ENCODE data around the gene LMF2.

The LMF2 gene

DNA sequence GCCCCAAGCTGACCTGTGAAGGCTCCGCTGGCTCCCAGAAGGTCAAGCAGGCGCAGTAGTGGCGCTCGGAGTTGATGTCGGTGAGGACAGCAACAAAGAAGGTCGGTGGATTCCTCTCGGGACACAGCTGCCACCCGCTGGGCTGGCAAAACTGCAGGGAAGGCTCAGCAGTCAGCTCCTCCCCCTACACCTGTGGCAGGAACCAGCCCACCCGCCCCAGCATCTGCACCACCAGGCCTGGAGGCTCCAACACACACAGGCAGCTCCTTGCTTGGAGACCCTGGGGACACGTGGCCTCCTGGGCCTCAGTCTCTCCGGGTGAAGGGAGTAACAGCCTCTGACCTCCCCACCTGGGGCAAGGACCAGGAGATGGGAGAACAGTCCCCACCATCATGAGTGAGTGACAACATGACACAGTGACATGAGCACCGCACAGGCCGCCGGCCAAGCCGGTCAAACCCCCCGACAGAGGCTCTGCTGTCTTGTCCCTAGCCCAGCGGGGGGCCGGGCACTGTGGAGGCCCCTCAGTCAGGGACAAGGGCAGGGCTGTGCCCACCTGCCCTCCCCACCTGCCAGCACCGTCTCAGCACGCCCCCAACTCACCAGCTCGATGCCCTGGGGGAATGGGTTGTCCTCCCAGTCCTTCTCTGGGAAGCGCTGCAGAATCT is 39.6 kb downstream of the LMF2 start:
- in situ Hi-C loops (cut with HindIII; ENCODE audit: low sequenced_read_pairs) = no loop called here

DNA sequence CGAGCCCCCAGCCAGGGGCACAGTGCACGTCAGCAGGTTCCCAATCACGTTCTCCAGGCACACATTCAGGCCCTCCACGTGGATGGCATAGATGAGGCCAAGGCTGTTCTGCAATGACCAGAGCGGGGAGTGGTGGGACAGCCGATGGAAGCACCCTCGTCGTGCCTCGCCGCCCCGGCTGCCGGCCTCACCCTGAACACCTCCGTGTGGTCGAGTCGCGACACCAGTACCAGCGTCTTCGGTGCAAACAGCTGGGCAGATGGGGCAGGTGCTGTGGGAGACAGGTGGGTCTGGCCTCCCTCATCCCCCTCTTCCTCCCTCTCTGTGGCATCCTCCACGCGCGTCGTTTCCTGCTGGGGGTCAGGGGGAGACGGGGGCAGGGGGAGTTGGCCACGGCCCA is 40.2 kb downstream of the LMF2 start:
- in situ Hi-C loops (cut with HindIII; ENCODE audit: low sequenced_read_pairs) = no loop called here

DNA sequence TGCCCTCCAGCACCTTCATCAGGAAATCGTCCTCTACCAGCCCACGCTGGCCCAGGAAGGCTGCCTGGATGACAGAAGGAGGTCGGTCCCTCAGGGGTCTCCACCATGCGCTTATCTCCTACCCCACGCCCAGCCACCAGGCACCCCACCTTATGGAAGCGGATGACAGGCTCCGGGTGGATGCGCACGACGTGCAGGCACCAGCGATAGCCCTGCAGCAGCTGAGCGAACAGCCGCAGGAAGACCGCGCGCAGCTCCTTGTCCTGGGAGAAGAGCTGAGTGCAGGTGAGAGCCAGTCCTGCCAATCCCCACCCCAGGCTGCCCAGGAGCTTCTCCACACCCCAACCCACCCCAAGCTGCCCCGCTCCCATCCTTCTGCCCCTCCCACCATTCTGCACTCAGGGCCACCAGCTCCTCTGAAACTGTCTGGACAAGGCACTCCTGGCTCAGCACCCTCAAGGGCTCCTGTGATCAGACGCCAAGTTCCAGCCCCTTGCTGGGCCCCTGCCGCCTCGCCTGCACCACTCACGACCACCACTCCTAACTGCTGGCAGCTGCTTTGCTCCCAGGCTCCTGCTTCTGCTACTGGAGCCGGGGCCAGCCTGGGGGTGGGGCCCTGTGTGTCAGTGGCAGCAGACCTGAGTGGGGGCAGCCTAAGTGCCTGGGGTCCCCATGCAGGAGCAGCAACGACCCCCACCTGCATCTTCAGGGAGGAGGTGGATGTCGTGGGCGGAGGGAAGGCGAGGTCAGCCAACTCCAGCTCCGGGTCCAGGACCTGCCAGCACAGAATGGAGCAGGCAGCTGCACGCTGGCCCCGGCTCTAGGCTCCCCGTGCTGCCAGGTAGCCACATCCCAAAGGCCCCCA is 42.2 kb downstream of the LMF2 start:
- in situ Hi-C loops (cut with HindIII; ENCODE audit: low sequenced_read_pairs) = no loop called here

DNA sequence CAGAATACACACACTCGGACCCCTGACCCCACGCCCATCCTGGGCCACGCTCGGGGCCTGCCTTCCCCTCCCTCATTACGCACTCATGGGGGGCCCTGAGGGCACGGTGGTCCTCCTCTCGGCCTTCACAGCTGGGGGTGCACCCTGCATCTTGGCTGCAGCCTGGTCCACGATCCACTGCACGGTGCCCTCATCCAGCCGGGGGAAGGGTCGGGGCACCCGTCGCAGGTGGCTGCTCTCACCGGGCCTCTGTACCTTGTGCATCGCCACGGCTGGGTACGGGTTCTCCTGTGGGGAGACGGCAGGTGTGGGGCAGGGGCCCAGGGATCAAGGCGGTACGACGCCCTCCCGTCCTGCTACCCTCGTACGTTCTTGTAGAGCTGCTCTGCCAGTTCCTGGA is 43.1 kb downstream of the LMF2 start:
- in situ Hi-C loops (cut with HindIII; ENCODE audit: low sequenced_read_pairs) = no loop called here

DNA sequence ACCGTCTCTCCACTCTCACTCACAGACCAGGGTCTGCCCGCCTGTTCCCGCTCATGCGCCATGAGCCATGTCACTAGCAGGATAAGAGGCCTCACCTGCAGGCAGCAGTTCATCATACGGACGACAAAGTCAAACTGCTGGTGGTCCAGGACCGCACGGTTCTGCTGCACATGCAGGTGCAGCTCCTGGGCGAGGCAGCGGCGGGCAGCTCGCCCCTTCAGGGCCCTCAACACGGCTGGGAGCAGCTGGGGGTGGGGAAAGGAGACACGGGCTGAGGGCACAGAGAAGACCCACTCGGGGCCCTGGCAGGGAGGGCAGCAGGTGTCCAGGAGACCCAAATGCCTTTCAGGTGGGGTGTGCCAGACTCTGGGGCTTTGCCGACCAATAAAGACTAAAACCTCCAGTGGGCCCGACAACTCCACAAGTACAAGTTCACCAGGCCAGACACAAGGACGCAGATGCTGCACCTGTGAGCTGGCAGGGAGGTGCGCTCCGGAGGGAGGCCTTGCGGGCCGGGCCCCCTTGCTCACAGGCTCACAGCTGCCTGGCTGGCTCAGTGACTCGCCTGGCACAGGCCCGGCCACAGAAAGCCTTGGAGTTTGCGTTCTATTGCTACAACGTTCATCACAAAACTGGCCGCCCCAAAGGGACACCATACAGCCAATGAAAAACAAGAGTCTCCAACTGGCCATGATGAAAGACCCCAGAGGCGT is 44.2 kb downstream of the LMF2 start:
- in situ Hi-C loops (cut with HindIII; ENCODE audit: low sequenced_read_pairs) = no loop called here

DNA sequence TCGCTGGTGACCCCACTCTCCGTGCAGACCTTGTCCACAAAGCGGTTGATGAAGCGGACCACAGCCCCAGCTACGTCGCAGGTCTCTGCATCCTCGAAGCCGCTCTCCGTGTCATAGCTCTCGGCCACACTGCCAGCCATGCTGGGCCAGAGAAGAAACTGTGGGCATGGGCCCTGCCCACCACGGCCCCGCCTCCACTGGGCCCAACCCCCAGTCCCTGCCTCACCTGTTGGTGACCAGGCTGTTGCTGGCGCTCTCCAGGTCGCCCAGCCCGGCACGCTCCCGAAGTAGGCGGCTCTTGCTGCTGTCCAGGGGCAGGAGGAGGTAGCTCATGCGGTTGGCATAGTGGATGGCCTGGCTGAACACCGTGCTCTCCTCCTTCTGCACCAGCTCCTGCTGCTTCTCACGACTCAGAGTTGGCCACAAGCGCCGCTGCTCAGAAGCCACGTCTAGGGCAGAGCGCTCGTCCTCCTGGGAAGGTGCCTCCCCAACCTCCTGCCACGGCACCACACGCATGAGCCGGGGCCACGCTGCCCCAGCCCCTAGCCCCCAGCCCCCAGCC is 45.4 kb downstream of the LMF2 start:
- in situ Hi-C loops (cut with HindIII; ENCODE audit: low sequenced_read_pairs) = no loop called here

DNA sequence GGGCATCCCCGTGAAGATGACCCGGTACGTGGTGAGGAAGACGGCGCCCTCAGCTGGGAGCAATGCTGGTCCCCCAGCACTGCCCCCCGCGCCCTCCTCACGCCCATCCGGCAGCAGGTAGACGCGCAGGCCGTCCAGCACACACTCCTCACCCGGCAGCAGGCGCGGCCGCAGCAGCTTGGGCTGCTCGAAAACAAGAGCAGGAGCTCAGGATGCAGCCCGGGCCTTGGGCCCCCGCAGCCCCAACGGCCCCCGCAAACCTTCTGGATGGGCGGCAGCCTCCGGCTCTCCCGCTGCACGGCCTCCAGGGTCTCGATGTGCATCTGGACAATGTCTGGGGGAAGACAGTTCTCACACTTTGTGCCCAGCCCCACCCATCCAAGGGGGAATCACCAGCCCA is 46.0 kb downstream of the LMF2 start:
- in situ Hi-C loops (cut with HindIII; ENCODE audit: low sequenced_read_pairs) = no loop called here

DNA sequence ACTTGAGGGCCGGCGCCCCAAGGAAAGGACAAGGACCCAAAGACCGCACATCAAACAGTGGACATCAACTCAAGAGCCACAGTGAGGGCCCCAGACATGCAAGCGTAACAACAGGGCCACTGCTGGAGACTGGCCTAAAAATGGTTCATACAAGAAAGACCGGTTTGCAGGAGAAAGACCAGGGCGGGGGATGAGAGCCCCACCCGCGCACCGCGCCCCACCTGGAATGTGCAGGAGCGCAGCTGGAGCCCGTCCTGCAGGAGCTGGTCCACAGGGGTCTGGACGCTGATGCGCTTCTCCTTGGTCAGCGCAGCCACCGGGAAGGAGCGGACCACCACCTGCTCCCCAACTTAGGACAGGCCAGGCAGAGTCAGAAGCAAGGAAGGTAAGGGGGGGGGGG is 46.6 kb downstream of the LMF2 start:
- in situ Hi-C loops (cut with HindIII; ENCODE audit: low sequenced_read_pairs) = no loop called here

DNA sequence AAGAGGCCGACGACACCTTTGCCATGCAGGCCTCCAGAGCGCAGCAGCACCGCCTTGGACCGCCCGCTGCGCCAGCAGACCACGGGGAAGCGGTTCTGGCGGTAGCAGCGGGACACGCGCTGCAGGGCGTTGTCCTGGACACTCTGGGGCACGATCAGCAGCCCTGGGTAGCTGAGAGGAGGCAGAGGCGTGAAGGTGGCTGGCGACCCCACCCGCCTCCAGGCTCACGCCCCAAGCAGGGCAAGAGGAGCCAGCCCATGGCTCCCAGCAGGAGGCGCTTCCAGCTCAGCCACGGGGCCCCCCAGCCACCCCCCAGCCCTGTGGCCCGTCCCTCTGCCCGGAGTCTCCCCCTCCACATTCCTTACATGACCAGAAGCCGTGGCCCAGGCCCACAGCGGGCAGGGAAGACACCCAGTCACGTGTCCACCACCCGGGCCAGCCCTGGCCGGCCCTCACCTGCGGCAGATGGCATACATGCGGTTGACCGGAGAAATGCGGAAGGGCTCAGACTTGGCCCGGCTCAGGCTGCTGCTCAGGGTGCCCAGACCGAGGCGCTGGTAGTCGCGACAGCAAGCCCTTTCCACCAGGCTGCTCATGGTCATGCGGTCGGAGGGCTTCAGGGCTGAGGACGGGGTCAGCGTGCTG is 47.9 kb downstream of the LMF2 start:
- in situ Hi-C loops (cut with HindIII; ENCODE audit: low sequenced_read_pairs) = no loop called here

DNA sequence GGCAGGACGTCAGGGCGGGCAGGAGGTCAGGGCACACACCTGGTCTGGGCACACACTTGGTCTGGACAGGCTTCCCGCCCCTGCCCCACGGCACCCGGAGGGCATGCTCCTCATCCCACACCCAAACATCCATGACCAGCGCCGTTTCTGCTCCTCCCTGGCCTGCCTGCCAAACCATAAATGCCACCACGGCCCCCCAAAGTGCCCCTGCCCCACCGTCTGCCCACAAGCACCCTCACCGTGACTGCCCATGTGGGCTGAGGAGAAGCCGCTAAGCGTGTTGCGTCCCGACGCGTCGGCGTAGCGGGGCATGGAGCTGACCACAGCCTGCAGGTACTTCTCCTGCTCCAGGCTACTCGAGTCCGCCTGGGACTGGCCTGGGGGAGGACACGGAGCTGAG is 48.5 kb downstream of the LMF2 start:
- in situ Hi-C loops (cut with HindIII; ENCODE audit: low sequenced_read_pairs) = no loop called here

DNA sequence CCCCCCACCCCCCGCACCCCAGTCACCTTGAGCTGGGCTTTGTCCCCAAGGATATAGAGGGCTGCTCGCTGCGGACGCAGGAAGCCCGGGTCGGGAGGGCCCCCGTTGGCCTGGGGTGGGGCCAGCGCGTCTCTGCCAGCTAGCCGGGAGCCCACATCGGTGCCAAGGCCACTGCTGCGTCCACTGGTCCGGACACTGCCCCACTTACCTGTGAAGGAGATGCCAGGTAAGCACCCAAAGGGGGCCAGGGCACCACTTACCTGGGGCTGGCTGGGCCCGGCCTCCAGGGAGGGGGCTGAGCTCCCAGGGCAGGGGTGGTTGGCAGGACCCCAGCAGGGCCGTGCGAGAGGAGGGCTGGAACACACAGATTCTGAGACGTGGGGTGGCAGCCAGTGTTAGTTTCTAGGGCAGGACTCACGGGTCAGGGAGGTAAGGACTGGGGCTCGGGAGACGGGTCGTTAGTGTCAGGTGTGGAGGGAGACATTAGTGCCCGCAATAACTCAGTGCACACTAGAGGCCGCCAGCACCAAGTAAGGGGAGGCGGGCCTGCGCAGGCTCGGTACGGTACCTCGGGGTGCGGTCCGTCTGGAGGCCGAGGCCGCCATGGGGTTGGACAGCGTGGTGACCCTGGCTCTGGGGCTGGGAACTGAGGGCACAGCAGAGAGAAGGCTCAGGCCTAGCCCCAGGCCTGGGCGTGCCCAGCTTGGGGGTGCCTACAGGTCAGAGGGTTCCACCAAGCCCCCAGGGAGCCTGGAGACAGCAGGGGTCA is 50.9 kb downstream of the LMF2 start:
- in situ Hi-C loops (cut with HindIII; ENCODE audit: low sequenced_read_pairs) = no loop called here

DNA sequence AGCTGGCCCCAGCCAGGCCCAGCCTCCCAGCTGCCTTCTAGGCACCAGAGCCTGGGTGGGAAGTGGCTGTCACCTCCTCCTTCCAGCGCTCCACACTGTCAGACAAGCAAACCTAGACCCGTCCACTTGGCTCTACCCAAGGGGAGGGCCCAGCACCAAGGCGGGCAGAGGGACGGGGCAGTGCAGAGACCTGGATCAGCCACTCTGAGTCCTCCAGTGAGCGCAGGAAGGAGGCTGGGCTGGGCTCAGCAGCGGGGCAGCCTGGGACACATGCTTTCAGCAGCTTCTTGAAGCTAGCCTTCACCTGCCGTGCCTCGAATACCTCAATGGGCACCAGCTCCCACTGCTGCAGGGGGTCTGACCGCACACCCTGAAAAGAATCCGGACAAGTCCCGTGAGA is 51.5 kb downstream of the LMF2 start:
- in situ Hi-C loops (cut with HindIII; ENCODE audit: low sequenced_read_pairs) = no loop called here

DNA sequence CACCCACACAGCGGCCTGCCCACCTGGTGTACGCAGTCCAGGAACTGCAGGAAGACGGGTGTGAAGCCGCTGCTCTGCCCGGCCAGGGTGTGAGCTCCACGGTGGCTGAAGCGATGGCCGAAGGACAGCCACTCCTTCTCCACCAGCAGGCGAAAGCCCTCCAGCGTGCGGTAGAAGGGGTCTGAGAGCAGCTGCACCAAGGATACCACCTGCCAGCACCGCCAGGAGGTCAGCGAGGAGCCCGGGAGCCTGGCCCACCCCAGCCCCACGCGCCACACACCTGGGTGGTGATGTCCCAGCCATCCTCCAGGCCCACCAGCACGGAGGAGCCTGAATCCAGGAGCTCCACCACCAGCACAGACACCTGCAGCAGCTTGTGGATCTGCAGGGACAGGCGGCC is 52.3 kb downstream of the LMF2 start:
- in situ Hi-C loops (cut with HindIII; ENCODE audit: low sequenced_read_pairs) = no loop called here

DNA sequence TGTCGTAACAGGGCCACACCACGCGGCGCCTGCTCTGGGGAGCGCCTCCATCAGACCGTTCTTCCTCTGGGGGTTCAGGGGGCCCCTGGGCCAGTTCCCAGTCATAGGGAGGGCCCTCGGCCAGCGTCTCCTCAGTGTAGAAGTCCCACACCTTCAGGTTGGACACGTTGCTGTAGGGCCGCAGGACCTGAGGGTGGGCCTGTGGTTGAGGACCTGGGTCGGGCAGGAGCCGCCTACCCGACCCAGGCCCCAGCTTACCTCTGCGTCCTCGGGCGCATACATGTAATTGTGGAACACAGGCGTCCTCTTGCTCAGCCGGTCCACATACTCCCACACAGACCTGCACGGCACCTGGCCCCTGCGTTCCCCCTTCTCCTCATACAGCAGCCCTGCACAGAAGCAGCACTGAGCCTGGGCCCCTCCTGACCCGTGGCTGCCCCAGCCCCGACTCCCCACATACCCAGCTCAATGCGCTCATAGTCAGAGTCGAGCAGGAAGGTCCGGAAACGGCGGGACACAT is 52.9 kb downstream of the LMF2 start:
- in situ Hi-C loops (cut with HindIII; ENCODE audit: low sequenced_read_pairs) = no loop called here

Data from DLD1 (cell line).